Neural progenitor cell (in vitro differentiated cells): ENCODE data around the gene ABHD6.

ENCODE experiments used
- EZH2 ChIP-seq: fragments of 200-600 bp; sonication (generic); IDR thresholded peaks from 2 replicates; pipeline ENCODE4 v1.6.1; 2017; ENCODE audit warnings: antibody characterized with exemption, mild to moderate bottlenecking, moderate library complexity
- EZH2phosphoT487 ChIP-seq: fragments of 200-600 bp; sonication (generic); IDR thresholded peaks from 2 replicates; pipeline ENCODE4 v1.6.1; 2017; ENCODE audit warnings: antibody characterized with exemption
- TF ChIP-seq, protein P1 (sequence below): fragments of 200-600 bp; sonication (generic); IDR thresholded peaks from 2 replicates; pipeline ENCODE4 v1.5.1; 2017; ENCODE audit warnings: antibody characterized with exemption, mild to moderate bottlenecking

DNA sequence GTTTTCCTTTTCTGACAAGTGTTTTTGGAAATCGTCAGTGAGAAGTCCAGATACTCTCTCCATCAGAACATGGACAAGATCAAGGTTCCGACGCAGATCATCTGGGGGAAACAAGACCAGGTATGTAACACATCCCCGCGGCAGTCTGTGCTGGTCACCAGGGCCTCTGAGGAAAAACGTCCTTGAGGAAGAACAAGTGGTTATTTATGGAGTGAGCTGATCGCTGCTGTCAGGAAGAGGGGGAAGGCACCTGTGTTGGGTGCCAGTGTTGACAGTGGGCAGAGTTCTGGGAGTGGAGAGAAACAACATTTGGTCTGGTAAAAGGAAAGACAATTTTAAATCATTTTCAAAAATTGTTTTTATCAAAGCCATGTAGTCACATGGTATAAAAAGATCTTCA lies 47.7 kb downstream of the ABHD6 start:
- TF ChIP-seq, protein P1, sequence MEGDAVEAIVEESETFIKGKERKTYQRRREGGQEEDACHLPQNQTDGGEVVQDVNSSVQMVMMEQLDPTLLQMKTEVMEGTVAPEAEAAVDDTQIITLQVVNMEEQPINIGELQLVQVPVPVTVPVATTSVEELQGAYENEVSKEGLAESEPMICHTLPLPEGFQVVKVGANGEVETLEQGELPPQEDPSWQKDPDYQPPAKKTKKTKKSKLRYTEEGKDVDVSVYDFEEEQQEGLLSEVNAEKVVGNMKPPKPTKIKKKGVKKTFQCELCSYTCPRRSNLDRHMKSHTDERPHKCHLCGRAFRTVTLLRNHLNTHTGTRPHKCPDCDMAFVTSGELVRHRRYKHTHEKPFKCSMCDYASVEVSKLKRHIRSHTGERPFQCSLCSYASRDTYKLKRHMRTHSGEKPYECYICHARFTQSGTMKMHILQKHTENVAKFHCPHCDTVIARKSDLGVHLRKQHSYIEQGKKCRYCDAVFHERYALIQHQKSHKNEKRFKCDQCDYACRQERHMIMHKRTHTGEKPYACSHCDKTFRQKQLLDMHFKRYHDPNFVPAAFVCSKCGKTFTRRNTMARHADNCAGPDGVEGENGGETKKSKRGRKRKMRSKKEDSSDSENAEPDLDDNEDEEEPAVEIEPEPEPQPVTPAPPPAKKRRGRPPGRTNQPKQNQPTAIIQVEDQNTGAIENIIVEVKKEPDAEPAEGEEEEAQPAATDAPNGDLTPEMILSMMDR: no peak
- TF ChIP-seq EZH2 (no peak), EZH2phosphoT487 (no peak)
